HG03565 (cell line): ENCODE data around the gene ZYX.
A peak's percentile ranks its signal among the peaks of the same experiment; 100 is the strongest.

Source experiments
- ATAC-seq: cut with Tn5 transposase; IDR thresholded peaks from one replicate; pipeline ENCODE4 v1.9.1; 2021; ENCODE audit warnings: mild to moderate bottlenecking, moderate library complexity; ENCODE audit not compliant: unreplicated experiment

Gene ZYX

GRCh38 chr7:143380646-143381426 lies at the start of gene ZYX:
Gene ZYX (plus strand): TSS chr7:143381345. CDS start chr7:143381572, 227 bp downstream.
- peak; percentile 63 for ATAC-seq

- ATAC-seq = no peak
These were observed 46.9 kb upstream of the ZYX start for GRCh38 chr7:143334244-143334643.

- no peak for ATAC-seq
These were observed 43.9 kb upstream of the ZYX start for GRCh38 chr7:143337216-143337615.

GRCh38 chr7:143341842-143342241 lies 39.3 kb upstream of the ZYX start:
- ATAC-seq = no peak

DNA sequence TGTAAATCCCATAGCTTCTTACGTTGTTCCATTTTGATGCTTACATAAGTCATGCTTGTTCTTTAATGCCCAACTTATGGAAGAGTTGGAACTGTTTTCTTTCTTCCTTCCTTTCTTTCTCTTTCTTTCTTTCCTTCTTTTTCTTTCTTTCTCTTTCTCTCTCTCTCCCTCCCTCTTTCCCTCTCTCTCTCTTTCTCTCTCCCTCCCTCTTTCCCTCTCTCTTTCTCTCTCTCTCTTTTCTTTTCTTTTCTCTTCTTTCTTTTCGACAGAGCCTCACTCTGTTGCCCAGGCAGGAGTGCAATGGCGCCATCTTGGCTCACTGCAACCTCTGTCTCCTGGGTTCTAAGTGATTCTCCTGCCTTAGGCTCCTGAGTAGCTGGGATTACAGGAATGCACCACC lies 37.5 kb upstream of the ZYX start:
- ATAC-seq = no peak

- ATAC-seq = peak; percentile 70
These were observed 35.7 kb upstream of the ZYX start for GRCh38 chr7:143345428-143345900.

DNA sequence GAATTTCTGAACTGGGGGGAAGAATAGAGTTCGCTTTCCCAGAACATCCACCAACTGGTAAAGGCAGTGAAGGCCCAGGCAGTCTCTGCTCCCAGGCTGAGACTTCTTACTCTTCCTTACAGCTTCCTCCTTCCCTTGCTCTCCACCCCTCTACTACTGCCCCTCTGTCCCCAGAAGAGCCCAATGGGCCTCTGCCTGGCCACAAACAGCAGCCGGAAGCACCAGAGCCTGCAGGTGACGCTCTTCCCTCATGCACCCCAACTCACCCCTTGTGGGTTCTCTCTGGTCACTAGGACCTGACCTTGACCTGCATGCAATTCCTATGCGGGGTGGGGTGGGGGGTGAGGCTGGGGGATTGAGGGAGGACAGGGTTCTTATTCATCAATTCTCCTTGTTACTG lies 35.1 kb upstream of the ZYX start:
- no peak for ATAC-seq

- ATAC-seq = no peak
These were observed 33.2 kb upstream of the ZYX start for GRCh38 chr7:143347950-143348349.

- ATAC-seq = no peak
These were observed 30.1 kb upstream of the ZYX start for GRCh38 chr7:143351060-143351459.

DNA sequence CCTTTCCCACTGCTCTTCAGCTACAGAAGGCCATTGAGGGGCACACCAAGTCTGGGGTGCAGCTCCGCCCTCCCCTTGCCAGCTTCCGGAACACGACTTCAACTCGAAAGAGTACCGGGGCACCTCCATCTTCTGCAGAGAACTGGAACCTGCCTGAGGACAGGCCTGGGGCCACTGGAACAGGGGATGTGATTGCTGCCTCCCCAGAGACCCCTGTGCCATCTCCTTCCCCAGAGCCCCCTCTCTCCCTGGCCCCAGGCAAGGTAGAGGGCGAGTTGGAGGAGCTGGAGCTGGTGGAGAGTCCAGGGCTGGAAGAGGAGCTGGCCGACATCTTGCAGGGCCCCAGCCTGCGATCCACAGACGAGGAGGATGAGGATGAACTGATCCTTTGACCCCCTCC lies 29.6 kb upstream of the ZYX start:
- ATAC-seq = no peak

DNA sequence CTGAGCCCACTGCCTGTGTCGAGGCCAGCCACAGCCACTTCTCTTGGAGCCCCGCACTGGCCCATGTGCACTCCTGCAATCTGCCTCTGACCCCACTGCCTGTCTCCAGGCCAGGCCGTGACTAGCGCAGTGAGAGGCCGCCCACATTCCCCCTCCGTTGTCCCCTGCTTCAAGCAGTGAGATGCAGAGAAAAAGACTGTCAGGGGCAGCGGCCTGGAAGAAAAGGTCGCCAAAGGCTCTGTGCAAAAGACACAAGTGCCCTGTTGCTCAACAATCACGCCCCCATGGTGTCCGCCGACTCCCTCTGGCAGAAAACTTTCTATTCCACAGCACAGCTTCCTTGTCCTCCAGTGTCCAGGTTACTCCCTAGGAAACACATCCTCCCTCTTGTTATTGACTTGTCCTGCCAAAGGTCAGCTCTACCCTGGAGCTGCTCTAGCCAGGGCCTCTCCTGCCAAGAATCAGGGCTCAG lies 28.6 kb upstream of the ZYX start:
- no peak for ATAC-seq

GRCh38 chr7:143354376-143354775 lies 26.8 kb upstream of the ZYX start:
- no peak for ATAC-seq

GRCh38 chr7:143354965-143355364 lies 26.2 kb upstream of the ZYX start:
- no peak for ATAC-seq

DNA sequence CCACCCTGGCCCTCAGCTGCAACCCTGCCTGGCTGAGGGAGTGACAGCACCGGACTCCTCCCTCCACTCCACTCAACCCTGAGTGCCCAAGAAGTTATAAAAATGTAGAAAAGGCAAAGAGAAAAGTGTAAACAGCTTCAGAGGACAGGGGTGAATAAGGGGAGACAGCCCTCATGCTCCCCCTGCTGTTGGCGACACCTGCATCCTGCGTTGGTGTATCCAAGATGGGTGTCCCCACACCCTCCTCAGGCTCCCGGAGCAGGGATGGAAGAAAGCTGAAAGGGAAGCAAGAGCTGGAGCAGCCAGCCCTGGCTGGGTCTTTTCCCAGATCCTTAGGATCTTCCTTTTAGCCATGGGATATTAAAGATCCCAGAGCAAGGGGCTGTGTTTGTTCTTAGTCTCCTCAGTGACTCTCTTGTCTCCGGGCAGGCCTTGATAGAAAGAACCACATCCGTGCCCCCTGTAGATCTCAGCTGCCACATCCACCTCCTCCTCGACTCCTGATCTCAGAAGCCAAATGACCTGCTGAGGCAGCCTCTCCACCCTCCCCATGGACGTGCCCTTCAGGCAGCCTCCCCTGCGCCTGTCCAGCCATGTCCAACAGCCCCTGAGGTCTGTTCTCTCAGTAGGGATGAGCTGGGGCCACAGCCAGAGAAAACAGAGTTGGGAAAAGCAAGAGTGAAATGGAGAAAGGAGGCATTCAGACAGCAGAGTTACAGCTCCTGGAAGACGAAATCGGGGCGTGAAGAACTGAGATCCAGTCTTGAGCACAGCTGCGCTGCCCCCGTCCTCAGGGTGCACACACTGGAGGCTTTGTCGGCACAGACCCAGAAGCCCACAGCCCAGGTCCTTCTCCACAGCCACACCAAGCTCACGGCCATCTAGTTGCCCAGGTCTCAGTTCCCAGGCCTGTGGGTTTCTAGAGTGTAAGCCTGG lies 25.4 kb upstream of the ZYX start:
- ATAC-seq = no peak

DNA sequence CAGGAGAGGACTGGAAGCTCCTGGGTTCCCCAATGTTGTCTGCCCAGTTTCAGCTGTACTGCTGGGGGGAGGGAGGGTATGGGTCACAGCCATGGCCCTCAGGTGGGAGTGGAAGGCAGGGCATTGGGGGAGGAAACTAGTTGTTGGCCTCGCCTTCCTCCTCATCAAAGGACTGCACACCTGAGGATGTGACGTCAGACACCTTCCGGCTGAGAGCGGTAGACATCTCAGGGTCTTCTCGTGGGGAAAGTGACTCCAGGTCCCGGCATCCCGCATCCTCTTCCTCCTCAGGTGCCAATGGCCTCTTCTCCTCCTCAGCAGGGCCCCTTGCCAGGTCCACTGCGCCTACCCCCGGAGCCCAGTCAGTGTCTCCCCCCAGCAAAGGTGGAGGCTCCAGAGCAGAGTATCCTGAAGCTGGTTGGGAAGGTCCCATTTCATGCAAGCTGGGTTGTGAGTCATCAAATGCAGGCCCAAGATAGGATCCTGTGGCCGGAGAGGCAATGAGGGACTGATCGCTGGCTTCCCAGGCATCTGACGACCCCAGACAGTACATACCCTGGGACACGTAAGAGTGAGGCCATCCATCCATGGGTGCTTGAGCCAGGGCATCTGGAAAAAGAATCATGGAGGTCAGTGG lies 24.6 kb upstream of the ZYX start:
- no peak for ATAC-seq

DNA sequence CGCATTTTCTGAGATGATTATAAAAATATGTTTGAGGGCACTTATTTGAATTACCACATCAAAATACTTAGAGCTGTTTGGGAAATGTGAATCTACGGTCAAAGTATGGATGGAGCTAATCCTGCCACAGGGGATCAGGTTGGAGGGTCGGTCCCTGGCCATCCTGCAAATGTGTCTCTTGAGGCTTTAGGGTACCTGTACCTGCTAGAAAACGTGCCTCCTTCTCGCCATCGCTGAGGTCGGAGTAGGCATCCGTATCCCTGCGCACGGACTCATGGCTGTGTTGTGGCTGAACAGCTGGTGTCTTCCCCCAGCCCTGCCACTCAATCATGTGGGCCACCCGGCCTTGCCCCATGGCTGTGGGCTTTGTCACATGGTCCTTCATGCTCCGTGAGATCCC lies 22.5 kb upstream of the ZYX start:
- no peak for ATAC-seq

- no peak for ATAC-seq
These were observed 21.3 kb upstream of the ZYX start for GRCh38 chr7:143359771-143360353.

DNA sequence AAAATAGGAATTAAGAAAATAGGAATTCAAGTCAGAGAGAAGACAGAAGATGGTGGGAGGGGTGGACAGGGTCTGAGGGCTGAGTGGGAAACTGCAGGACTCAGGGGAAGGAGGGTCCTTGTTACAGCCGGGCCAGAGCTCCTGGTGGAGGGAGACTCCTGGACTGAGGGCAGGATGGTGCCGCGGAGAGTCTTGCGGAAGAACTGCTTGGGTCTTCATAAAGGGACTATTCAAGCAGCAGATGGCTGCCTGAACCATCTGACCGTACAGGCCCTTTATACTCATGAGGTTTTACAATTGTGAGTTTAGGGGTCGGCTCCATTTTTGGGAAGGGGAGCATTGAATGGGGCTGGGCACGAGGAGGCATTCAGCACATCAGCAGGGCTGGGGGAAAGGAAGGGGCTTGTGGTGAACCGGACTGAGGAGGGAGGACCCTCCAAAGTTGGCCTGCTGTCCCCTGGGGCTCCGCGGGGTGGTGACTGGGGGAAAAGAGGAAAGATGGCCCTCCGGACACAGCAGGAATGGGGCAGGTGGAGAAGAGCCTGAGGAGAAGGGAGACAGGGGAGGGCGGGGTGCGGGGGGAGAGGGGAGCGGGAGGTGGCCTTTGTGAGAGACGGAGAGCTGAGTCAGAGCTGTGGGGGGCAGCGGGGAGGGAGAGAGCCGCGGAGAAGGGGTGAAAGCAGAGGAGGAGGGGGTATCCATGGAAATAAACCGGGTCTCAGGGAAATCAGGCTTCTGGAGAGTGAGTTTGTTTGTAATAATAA lies 20.2 kb upstream of the ZYX start:
- no peak for ATAC-seq

GRCh38 chr7:143361552-143362130 lies 19.5 kb upstream of the ZYX start:
- no peak for ATAC-seq
